GM19193 (cell line): ENCODE measurements around the gene IGLON5.

Experiments
- POLR2A ChIP-seq: IDR thresholded peaks from 4 replicates; pipeline ENCODE4 v1.6.1; 2011; ENCODE audit not compliant: insufficient read depth, insufficient read length; ENCODE audit errors: extremely low read depth

IGLON5 gene

DNA sequence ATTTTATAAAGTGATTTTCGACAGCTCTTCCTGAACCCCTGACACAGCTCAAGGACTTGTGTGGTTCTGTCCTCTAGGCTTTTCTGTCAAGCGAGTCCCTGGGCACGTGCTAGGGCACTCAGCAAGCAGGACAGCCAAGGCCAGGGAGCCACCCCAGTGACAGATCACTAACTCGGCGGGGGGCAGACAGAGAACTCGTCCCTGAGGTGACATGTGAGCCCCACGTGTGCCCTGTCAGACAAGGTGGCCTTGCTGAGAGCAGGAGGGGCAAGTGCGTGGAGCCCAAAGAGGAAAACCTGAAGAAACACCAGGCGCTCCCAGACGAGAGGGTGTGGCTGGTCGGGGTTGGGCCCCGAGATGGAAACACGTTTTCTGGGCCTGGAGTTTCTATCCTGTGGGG, 49.8 kb downstream of the IGLON5 start:
- TF ChIP-seq POLR2A, result no peak

DNA sequence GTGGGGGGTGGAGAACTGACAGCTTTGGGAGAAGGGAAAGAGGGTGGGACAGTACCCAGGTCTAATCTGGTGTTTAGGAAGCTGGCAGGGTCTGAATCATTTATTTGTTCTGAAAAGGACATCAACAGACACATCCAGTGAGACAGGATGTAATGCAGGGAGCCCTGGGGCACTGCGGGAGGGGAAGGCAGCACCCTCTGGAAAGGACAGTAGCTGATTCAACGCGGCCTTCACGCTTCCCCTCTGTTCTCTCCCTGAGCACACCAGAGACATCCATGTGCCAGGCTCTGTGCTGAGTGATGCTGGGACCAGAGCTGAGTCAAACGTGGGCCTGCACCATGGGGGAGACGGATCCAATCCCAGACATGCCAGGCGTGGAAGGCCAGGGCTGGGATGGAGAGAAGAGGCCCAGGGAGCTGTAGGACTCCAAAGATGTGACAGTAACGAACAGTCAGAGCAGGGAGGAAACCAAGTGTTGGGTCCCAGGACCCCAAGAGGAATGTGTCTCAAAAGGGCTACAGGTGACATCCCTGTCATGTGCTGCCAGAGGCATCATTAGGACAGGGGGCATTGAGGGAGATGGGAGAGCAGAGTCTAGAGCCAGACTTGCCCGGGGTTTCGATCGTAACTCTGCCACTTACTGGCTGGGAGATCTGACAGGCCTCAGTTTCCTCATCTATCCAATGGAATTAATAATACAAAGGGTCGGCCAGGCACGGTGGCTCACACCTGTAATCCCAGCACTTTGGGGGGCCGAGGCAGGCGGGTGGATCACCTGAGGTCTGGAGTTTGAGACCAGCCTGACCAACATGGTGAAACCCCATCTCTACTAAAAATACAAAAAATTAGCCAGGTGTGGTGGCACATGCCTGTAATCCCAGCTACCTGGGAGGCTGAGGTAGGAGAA, 53.0 kb downstream of the IGLON5 start:
- no peak for TF ChIP-seq POLR2A

DNA sequence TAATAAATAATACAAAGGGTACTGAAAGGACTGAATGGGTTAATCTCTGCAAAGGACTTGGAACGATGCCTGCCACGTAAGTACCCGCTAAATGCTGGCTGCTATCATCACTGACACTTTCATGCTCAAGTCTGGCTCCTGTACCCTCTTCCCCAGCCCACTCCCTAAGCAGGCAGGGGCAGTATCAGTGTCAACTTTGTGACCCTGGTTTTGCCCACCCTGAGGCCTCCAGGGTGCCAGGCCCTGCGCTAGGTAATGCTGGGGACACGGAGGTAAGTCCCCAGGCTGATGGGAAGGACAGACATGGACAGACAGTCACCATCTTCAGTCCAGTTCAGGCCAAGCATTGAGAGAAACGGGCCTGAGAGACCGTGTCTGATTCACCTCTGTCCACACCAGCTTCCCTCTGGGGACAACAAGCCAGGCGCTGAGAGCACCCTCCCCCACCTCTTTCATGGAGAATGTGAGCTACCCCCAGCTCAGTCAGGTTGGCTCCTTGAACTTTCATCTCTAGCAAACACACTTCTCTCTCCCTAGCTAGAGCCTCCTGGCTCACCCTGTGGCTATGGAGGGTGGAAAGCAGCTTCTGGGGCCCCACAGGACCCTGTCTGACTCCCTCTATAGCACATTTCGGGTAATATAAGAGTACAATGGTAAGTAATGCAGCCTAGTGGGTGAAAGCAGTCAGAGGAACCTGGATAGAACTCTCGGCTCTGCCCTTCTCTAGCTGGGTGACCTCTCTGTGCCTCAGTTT, 53.9 kb downstream of the IGLON5 start:
- no peak for TF ChIP-seq POLR2A

DNA sequence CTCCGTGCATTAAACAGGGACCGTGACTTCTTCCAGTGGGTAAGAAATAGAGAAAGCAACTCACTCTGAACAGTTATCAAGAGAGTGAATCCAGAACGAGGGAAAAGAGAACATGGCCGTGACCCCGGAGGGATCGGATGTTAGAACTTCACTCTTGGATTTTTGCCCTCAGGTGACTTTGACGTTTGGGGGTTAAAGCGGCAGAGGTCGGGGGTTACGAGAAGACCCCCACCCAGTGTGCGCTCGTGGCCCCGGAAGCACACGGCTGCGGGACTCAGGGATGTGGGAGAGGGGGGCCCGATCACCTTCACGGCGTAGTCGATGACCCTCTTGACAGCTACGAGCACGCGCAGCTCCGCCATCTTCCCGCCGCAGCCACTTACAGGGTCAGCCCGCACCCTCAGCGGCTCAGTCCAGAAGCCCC, 54.5 kb downstream of the IGLON5 start, which contains the start of gene ETFB:
ETFB (minus strand) TSS at position 424 of the 424 bp plus-strand sequence; CDS start at position 362, 62 bp downstream.
- peak; percentile 71 for TF ChIP-seq POLR2A

DNA sequence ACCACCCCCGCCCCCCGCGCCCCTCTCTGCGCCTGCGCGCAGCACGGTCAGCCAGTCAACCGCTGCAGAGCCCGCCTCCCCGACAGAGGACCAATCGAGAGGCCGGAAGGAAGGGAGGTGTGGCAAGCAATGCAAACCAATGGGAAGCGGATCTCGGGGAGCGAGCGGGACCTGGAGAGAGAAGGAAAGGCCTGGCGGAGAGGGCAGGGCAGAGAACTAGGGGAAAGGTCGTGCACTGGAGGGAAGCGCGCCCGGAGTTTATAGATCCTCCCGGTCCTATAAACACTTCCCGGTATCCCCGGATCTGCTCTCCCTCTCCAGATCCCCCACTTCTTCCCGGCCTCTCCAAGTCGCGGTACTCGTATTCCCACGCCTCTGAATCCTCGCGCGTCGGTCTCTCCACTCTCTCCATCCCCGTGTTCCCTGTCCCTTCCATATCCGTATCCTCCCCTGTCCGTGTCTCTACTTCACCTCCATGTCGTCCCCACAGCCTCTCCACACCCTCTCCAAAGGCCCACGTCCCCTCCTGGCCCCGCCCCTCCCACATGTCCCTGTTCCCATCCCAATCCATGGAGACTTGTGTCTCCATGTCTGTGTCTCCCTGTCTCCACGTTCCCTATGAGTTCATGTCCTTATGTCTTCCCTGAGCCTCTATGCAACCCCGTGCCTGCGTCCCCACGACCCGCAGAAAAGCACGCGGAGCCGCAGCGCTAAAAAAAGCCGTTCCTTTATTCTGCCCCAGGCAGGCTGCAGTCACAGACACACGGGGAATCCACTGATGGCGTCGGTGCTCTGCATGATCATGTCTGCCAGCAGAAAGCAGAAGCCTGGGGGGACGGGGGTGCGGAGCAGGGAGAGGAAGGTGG, 55.2 kb downstream of the IGLON5 start:
- peak; percentile 65 for TF ChIP-seq POLR2A

DNA sequence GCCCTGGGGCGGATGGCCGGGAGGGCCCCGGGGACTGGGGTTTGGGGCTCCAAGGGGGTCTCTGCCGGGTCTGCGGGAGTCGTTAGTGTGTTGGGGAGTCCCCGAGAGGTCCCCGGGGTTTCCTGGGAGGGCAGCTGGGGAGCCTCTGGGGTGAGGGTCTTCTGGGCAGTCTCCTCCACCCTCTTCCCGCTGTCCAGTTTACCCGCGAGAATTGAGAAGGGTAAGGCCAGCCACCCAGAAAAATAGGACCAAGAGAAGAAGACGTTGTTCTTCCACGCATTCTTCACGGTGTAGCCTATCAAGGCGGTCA, 55.8 kb downstream of the IGLON5 start:
- peak; percentile 14 for TF ChIP-seq POLR2A

DNA sequence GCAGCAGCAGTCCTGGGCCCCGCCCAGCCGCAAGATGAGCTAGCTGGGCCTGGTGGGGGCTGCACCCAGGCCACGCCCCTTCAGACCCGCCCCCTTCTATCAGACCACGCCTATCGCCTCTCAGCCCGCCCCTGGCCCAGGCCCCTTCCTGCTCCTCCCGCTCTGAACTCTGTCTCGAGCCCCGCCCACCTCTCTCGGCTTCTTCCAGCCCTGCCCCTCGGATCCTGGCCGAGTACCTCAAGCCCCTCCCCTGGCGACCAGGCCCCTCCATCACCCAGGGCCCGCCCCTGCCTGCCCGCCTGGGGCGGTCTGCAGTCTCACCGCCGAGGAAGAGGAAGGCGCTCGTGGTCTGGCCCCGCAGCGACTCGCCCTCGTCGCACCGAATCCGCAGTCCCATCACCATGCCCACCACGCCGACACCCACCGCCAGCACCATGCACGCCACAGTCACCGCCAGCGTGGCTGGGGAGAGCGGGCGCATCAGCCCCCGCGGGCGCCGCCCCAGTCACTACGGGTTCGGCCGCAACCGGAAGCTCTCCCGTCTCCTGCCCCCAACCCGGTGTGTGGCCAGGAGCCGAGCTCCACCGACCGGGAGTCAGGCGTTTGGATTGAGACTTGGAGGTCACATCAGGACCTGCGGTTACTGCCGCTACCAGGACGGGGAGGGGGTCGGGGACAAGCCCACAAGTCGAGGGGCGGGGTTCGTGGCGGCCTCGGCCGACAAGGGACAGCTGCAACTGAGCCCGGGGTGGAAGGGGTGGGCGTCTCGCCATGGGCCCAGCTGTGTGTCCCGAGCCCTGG, 56.3 kb downstream of the IGLON5 start:
- TF ChIP-seq POLR2A, result peak; percentile 67

DNA sequence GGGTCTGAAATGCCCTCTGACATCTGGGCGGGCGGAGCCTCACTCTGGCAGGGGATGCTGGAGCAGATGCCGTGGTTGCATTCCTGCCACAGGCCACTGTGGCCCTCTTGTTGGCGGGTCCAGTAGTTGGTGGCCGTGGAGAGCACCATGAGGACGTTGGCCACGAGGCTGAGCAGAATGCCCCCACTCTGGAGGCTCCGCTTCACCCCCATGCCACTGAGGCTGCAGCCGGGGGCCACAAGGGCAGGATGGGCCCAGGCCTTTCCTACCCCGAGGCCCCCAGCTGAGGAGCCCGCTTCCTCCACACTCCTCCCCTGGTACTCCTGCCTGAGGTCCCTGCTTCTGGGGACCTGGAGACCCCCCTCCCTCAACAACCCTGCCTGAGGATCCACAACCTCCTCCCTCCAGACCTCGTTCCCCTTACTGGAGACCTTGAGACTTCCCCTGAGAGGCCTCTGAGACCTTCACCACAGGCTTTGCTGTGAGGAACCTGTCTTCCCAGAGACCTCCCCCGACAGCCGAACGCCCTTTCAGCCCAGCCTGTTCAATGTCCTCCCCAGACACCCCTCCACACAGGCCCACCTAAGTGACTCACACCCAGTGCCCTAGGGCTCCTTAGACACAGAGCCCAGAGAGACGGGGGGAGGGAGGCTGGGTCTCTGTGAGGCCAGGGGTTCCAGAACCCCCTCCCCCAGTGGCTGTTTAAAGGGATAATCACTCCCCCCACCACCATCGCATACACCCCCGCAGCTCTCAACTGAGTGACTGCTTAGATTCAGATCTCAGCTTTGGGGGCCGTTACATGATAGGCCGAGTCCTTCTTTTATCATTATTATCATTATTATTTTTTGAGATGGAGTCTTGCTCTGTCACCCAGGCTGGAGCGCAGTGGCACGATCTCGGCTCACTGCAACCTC, 57.2 kb downstream of the IGLON5 start, which contains the start of gene CLDND2:
CLDND2 (minus strand) TSS at position 638 of the 917 bp plus-strand sequence; CDS start at position 212, 426 bp downstream.
- TF ChIP-seq POLR2A, result no peak

DNA sequence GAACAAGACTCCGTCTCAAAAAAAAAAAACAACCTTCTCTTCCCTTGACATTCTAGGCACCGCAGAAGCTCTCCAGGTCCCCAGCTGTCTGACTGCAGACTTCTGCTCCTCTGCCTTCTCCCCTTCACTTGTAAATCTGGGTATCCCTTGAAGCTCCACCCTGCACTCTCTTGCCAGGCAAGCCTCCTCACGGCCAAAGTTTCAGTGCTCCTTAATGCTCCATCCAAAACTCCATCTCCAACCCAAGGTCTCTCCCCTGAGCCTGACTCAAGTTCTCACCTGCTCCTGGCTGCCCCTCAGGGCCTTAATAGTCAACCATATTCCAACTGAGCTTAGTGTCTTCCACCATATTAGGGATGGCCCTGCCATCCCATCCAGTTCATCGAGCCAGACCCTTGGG, 58.8 kb downstream of the IGLON5 start:
- TF ChIP-seq POLR2A, result no peak

DNA sequence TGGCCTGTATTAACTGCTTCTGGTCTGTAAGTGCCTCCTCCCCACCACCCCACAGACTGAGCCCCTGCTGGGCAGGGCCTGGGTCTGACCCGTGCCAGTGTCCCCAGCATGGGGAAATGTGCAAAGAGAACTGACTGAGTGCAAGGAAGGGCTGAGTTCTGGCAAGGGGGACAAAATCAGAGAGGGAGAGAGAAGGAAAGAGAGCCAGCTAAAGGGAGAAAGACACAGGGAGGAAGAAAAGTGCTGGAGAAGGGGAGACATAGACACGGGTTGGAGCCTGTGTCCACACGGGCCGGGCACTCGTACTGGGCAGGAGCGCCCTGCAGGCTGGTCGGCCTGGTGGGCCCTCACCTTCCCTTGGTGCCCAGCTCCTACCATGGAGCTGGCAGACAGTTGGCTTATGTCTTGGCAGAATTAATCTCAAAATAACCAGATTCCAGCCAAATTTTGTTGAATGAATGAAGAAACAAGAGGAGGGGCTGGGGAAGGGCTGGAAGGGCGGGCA, 59.8 kb downstream of the IGLON5 start:
- no peak for TF ChIP-seq POLR2A

DNA sequence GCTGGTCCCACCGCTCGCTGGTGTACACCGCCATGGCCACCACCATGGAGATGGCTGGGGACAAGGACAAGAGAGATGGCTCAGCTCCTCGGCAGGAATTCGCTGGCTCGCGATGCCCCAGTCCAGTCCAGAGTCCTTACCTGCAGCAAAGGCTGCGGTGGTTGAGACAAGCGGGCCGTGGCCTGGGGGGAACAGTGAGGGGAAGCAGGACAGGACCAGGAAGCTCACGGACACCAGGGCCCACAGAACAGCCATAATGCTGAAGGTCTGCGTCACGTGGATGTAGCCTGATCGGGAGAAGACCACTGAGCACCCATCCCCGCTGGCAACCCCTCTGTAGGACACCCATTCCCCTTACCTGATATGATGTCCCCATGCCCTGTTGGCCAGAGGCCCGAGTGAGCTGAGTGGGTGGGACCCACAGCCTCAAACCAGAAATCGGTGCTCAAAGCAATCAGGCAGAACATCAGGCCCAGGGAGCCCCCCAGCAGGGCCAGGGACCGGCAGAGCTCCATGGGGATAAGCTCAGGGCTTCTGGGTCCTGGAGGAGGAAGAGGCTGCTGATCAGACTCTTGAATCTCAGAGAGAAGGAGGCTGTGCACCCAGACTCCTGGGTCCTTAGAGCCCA, 60.7 kb downstream of the IGLON5 start:
- TF ChIP-seq POLR2A, result no peak
